NOMO-1 (cell line): ENCODE results near the gene ELOVL1.

Experiments
- DNase-seq, 2 experiments: peaks; one replicate each; lab custom pipeline; 2025; ENCODE audit not compliant: unreplicated experiment in 2 of 2; lab: John Stamatoyannopoulos, UW

The ELOVL1 gene

GRCh38 chr1:43358121-43358745 lies 9.6 kb downstream of the ELOVL1 start:
- DNase-seq = peak; percentile 63 to 65

GRCh38 chr1:43357251-43357650 lies 10.6 kb downstream of the ELOVL1 start:
- no peak for DNase-seq

GRCh38 chr1:43354936-43355335 lies 12.9 kb downstream of the ELOVL1 start:
- DNase-seq = no peak

GRCh38 chr1:43354471-43354870 lies 13.3 kb downstream of the ELOVL1 start:
- no peak for DNase-seq

- DNase-seq = no peak
Measured at GRCh38 chr1:43352881-43353280, 14.9 kb downstream of the ELOVL1 start.

- no peak for DNase-seq
Measured at GRCh38 chr1:43352351-43352705, 15.5 kb downstream of the ELOVL1 start.

- no peak for DNase-seq
Measured at GRCh38 chr1:43351421-43352350, 16.1 kb downstream of the ELOVL1 start.

GRCh38 chr1:43350976-43351375 lies 16.8 kb downstream of the ELOVL1 start:
- DNase-seq = no peak

- DNase-seq = peak in 1 of 2 experiments; percentile 15
Measured at GRCh38 chr1:43349594-43350306, 18.1 kb downstream of the ELOVL1 start.

- DNase-seq = peak; percentile 19 to 44
Measured at GRCh38 chr1:43348809-43349593, 18.8 kb downstream of the ELOVL1 start.

- no peak for DNase-seq
Measured at GRCh38 chr1:43348343-43348808, 19.4 kb downstream of the ELOVL1 start.

- no peak for DNase-seq
Measured at GRCh38 chr1:43346636-43347035, 21.2 kb downstream of the ELOVL1 start.

- no peak for DNase-seq
Measured at GRCh38 chr1:43345120-43345519, 22.7 kb downstream of the ELOVL1 start.

GRCh38 chr1:43344267-43344850 lies 23.5 kb downstream of the ELOVL1 start:
- DNase-seq = no peak

GRCh38 chr1:43340559-43340958 lies 27.3 kb downstream of the ELOVL1 start:
- DNase-seq = no peak

GRCh38 chr1:43339584-43340232 lies 28.1 kb downstream of the ELOVL1 start:
- DNase-seq = no peak

- DNase-seq = no peak
Measured at GRCh38 chr1:43338001-43338400, 29.8 kb downstream of the ELOVL1 start.

GRCh38 chr1:43337588-43337987 lies 30.2 kb downstream of the ELOVL1 start, which contains the start of gene MPL:
MPL (plus strand) TSS chr1:43337818; CDS start chr1:43337849, 31 bp downstream.
- DNase-seq = no peak

GRCh38 chr1:43334453-43335205 lies 33.2 kb downstream of the ELOVL1 start:
- DNase-seq = no peak
